Measurements from ENCODE around the gene RBM47.

The RBM47 gene

GRCh38 chr4:40419231-40419912 lies 210.3 kb downstream of the RBM47 start:
- DNase-seq (ENCODE audit: low read depth): no peak
- TF ChIP-seq CTCF (IDR thresholded peaks at IDR 0.05; ENCODE audit: insufficient read depth, low read depth, low read length, missing control alignments): no peak
- no peak overlapping the region for H3K4me3 ChIP-seq (ENCODE audit: low read depth, low read length)

- no peak overlapping the region for H3K4me3 ChIP-seq (ENCODE audit: low read depth, low read length)
- TF ChIP-seq CTCF (IDR thresholded peaks at IDR 0.05; ENCODE audit: insufficient read depth, low read depth, low read length, missing control alignments): no peak
- DNase-seq (ENCODE audit: low read depth): no peak
Observed at GRCh38 chr4:40418430-40419230, 211.0 kb downstream of the RBM47 start.

GRCh38 chr4:40417941-40418340 lies 211.7 kb downstream of the RBM47 start:
- no peak for DNase-seq (ENCODE audit: low read depth)
- no peak for TF ChIP-seq CTCF (IDR thresholded peaks at IDR 0.05; ENCODE audit: insufficient read depth, low read depth, low read length, missing control alignments)
- H3K4me3 ChIP-seq (ENCODE audit: low read depth, low read length): no peak overlapping the region

- no peak overlapping the region for H3K4me3 ChIP-seq (ENCODE audit: low read depth, low read length)
- no peak for DNase-seq (ENCODE audit: low read depth)
- TF ChIP-seq CTCF (IDR thresholded peaks at IDR 0.05; ENCODE audit: insufficient read depth, low read depth, low read length, missing control alignments): no peak
Observed at GRCh38 chr4:40414673-40415072, 215.0 kb downstream of the RBM47 start.

GRCh38 chr4:40412866-40413795 lies 216.5 kb downstream of the RBM47 start:
- no peak for DNase-seq (ENCODE audit: low read depth)
- H3K4me3 ChIP-seq (ENCODE audit: low read depth, low read length): no peak overlapping the region
- no peak for TF ChIP-seq CTCF (IDR thresholded peaks at IDR 0.05; ENCODE audit: insufficient read depth, low read depth, low read length, missing control alignments)

- DNase-seq (ENCODE audit: low read depth): no peak
- TF ChIP-seq CTCF (IDR thresholded peaks at IDR 0.05; ENCODE audit: insufficient read depth, low read depth, low read length, missing control alignments): no peak
- no peak overlapping the region for H3K4me3 ChIP-seq (ENCODE audit: low read depth, low read length)
Observed at GRCh38 chr4:40412388-40412787, 217.3 kb downstream of the RBM47 start.
